Amniotic stem cell (primary cell): ENCODE results near the gene CXXC1.
A peak's percentile ranks its signal among the peaks of the same experiment; 100 is the strongest.
"Not testable (repeated sequence)": the region's sequence is repeated elsewhere in the genome, so short reads cannot be mapped to it uniquely, and the experiment has no call there.

Source experiments
- DNase-seq: peaks from one replicate; lab custom pipeline; 2025; lab: John Stamatoyannopoulos, UW

The CXXC1 gene

DNA sequence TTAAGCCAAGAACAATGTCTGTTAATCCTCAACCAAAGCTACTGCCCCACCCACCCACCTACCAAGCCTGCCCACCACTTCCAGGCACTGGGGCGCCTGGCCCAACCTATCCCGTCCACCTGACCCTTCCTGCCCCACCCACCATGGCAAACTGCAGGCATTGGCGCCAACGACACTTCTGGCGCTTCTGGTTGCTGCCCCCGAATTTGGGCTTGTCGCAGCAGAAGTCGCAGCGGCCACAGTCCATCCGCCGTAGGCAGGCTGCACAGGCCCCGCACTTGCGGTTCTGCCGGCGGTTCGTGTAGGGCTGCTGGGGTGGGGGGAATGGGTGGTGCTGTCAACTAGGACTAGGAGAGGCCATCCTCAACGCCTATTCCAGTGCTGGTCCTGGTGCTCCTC, 13.4 kb downstream of the CXXC1 start:
- no peak for DNase-seq

- no peak for DNase-seq
Measured at GRCh38 chr18:50273203-50274043, 14.1 kb downstream of the CXXC1 start.

GRCh38 chr18:50272568-50272967, 14.9 kb downstream of the CXXC1 start:
- no peak for DNase-seq

DNA sequence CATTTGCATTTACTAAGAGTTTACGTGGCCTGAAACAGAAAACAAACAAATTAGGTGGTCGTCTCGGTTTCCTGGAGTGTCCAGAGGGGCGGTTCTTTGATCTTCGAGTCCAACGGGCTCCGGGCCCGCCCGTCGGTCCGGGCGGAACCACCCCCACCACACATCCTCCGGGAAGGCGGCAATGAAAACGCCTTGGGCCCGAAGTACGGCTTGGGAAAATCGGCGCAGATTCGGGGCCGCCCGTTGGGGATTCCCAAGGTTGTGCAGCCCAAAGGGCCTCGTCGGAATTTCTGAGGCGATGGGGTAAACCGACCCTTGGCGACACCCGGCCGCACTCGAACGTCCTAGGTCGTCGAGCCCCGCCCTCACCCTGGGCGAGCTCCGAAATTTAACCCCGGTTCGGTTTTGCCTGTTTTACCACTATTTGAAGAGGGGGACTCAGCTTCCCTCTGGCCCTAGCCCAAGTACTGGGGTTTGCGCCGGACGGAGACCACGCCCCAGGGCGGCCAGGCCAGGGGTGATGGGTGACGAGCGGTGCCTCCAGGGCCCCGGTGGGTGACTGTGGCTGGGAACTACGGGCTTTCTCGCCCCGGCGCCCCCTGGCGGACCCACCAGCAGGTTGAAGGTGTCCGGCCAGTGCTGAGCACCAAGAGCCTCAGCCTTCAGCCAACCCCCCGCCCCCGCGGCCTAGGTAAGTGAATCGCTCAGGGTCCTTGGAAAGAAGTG, 19.3 kb downstream of the CXXC1 start:
- DNase-seq = no peak

- peak; percentile 80 for DNase-seq
Measured at GRCh38 chr18:50266248-50266704, 21.2 kb downstream of the CXXC1 start, which contains the start of gene CFAP53. CFAP53 (minus strand) TSS chr18:50266495; CDS start chr18:50266404, 91 bp downstream.

GRCh38 chr18:50262977-50263376, 24.5 kb downstream of the CXXC1 start:
- DNase-seq = no peak

GRCh38 chr18:50250935-50251334, 36.6 kb downstream of the CXXC1 start:
- DNase-seq = no peak

GRCh38 chr18:50249576-50249975, 37.9 kb downstream of the CXXC1 start:
- no peak for DNase-seq

GRCh38 chr18:50247561-50247960, 39.9 kb downstream of the CXXC1 start:
- no peak for DNase-seq

DNA sequence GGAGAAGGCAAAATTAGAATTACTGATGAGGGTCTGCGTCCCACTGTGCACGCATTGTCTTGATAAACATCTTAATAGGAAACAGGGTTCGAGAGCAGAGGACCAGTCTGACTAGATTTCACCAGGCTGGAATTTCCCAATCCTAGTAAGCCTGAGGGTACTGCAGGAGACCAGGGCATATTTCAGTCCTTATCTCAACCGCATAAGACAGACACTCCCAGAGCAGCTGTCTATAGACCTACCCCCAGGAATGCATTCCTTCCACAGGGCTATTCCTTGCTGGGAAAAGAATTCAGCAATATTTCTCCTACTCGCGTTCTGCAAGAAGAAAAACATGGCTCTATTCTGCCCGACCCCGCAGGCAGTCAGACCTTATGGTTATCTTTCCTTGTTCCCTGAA, 45.7 kb downstream of the CXXC1 start:
- DNase-seq = not testable (repeated sequence)

GRCh38 chr18:50240080-50240563, 47.4 kb downstream of the CXXC1 start:
- DNase-seq = no peak

DNA sequence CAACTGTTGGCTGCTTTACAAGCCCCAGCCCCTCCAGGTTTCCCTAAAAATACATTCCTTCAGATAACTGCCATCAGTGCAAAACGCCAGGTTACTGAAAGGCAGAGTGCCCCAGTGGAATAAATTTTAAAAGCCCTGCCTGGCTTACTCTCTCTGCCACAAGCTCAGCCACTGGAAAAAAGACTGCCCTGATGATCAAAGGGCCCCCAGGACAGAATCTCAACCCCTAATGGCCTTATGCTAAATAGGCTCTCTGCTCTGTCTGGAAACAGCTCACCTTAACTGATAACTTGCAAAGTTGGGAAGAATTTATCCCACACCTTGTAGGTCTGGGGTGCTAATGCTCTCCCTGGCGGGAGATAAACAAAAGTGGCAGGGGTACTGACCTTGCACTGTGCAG, 55.1 kb downstream of the CXXC1 start:
- no peak for DNase-seq
